Epidermal melanocyte (primary cell): Measurements from ENCODE around the gene RDX.

ENCODE experiments used
- DNase-seq: peaks from one replicate; pipeline ENCODE4 v3.0.0; 2011; ENCODE audit warnings: low spot score; ENCODE audit not compliant: insufficient read length

Gene RDX

GRCh38 chr11:110173811-110174644 is 122.4 kb downstream of the RDX start:
- DNase-seq = no peak

DNA sequence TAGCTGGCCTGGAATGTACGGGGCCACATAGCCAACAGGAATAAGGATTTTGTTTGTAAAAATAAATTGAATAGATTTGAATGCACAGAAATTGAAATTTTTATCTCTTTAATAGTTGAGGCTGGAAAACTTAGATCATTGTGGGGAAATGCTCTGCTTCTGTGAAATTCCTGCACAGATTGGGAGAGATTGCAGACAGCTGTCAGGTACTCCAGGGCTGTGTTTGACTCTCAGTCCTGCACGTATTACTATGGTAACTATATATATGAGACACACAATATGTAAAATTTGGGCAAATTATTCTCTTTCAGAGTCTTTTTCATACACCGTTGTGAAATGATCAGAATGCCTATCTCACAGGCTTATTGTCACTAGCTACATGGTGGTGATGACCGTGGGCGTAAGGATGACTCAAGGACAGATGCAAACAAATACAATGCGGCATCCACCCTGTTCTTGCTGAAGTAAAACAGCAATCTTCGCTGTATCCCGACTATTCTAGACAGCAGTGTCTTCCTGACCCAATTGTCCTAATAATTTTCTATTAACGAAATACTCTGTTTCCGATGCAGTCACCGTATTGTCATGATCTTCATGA is 123.8 kb downstream of the RDX start:
- no peak for DNase-seq

- no peak for DNase-seq
Measured at GRCh38 chr11:110169738-110170137, 126.7 kb downstream of the RDX start.

DNA sequence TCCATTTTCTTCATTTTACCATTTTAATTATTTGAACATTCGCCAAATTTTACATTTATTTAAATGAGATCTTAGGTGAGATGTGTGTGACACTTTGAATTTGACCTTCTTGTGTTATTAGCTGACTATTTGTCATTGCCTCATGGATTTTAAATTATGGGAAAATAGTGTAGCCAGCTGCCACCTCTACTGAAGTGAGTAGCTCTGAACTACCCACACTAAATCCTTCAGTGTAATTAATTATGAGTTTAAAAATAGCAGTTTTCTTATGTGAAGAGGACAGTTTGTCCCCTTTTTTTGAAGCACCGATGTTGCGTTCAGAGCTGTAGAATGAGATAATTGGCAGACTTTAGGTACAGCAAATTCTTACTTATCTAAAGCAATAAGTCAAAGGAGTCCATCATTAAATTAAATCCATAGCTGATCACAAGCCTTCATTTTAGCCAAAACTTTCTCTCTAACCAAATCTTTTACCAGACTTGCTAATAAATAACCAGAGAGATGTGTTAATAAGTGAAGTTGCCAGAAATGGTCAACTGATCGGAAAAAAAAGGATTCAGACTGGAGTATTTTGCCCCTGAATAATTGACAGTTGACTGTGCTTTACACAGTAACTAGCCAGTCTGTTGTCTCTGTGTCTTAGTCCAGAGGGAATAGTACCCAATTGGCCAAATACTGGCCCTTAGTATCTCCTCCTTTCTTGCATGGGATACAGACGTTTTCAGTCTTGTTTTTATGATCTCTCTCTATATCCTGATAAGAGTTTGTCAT is 128.2 kb downstream of the RDX start:
- no peak for DNase-seq

DNA sequence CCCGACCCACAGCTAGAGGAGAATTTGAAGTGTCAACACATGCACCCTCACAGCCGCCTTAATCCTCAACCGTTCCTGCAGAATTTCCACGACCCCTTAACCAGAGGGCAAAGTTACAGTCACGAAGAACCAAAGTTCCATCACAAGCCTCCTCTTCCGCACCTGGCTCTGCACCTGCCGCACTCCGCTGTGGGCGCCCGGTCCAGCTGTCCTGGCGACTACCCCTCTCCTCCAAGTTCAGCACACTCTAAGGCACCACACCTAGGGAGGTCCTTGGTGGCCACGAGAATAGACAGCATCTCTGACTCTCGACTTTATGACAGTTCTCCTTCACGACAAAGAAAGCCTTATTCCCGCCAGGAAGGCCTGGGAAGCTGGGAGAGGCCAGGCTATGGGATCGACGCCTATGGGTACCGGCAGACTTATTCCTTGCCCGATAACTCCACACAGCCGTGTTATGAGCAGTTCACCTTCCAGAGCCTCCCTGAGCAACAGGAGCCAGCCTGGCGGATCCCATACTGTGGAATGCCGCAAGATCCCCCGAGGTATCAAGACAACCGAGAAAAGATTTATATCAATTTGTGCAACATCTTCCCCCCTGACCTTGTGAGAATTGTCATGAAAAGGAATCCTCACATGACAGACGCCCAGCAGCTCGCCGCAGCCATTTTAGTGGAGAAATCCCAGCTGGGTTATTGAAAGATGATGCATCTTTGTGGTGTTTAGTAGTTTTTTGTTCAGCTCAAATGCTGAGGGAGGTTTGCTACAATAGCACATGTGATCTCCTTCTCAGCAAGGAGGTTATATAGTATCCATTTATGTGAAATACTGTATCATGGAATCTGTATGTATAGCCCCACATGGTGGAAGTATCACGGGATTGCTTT is 131.1 kb downstream of the RDX start:
- no peak for DNase-seq

GRCh38 chr11:110162216-110162615 is 134.2 kb downstream of the RDX start:
- no peak for DNase-seq

DNA sequence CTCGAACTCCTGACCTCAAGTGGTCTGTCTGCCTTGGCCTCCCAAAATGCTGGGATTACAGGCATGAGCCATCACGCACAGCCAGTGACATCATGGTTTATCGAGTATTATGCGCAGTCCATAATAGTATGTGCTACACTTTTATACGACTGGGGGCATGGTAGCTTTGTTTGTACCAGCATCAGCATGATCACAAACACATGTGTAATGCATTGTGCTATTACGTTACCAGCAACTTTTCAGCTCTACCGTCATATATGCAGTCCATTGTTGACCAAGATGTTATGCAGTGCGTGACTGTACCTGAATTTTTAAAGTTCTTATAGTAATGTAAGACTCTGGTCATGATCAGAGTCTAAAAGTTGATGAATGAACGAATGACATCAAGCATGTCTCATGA is 135.4 kb downstream of the RDX start:
- DNase-seq = no peak

- DNase-seq = no peak
Measured at GRCh38 chr11:110160437-110160836, 136.0 kb downstream of the RDX start.

- no peak for DNase-seq
Measured at GRCh38 chr11:110160016-110160415, 136.4 kb downstream of the RDX start.

- no peak for DNase-seq
Measured at GRCh38 chr11:110159476-110159875, 136.9 kb downstream of the RDX start.

DNA sequence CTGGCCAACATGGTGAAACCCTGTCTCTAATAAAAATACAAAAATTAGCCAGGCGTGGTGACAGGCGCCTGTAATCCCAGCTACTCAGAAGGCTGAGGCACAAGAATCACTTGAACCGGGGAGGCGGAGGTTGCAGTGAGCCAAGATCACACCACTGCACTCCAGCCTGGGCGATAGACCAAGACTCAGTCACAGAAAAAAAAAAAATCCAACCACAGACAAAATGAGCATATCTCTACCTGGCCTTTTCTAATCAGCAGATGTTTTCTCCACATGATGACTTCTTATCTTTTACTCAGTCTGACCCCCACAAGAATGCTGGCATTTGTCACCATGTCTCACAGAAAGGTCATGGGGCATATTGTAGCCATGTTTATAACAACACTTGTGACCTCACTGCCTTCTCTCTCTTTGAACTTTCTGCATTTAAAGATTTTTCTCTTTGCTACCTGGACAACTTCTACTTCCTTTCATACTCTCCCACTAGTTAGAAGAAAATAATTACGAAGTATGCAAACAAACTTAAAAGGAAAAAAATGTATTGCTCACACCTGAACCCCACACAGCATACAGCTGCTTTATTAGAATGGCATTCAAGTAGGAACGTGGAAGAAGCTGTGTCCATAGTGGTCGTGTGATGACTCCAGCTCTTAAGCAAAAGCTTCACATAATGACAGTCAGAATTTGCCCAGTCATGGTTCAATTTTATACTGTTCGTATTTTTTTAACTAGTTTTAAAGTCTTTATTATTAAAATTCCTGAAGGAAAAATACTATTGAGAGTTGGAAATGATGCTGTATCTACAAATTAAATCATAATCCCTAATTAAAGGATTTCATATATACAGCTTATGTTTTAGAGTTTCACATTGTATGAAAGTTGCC is 137.9 kb downstream of the RDX start:
- no peak for DNase-seq

- DNase-seq = no peak
Measured at GRCh38 chr11:110156503-110156902, 139.9 kb downstream of the RDX start.

- no peak for DNase-seq
Measured at GRCh38 chr11:110153474-110153873, 142.9 kb downstream of the RDX start.

DNA sequence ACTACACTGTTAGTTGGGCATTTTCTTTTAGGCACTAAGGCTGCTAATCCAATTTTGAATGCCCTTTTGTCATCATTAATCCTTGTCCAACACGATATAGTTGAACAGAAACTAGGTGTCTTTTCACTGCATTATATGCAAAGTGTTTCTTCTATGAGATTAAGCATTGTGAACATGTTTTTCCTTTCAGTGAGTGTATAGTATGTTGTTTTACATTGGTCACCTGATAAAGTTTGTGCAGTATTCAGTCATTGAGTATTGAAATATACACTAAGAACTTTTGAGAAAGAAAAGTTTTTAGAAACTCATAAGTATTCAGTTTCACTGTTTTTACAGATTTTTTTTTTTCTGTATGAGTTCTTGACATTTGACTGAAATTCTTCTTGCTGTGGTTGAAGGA is 144.2 kb downstream of the RDX start:
- no peak for DNase-seq

DNA sequence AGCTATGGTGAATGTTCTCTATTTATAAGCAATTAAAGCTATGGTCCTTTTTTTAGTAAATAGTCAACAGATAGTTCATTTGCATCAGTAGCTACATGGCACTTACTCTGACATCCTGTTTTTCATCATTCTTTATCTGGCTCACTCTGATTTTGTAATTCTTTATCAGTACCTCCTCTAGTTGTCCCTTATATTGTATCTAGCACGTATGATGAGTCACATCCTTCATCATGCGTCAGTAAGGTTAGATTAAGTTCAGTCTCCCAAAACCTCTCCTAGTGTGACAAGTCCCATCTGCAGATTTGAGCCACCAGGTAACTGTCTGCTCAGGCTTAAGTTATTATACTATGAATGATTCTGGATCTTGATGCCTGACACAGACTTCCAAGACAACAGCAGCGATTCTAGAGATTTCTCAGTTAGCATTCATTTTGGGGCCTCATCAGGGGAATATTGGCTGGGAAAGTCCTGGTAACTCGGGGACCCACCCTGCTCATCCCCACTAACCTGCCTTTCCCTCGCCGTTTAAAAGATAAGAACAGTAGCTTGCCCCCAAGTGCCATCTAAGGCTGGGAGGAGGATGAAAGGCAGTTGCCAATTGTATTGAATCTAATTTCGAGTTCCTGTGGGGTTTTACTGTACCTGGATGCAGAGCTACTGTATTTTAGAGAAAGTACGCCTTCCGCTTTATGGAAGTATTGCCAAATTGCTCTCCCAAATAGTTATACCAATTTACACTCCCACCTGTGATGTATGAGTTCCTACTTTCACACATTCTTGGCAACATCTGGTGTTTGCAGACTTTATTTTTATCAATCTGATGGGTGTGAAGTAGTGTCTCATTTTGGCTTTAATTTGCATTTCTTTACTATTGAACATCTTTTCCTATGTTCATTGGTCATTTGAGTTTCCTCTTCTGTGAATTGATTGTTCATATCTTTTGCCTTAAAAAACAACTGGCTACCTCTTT is 147.4 kb downstream of the RDX start:
- DNase-seq = no peak

GRCh38 chr11:110147962-110148709 is 148.3 kb downstream of the RDX start:
- no peak for DNase-seq

DNA sequence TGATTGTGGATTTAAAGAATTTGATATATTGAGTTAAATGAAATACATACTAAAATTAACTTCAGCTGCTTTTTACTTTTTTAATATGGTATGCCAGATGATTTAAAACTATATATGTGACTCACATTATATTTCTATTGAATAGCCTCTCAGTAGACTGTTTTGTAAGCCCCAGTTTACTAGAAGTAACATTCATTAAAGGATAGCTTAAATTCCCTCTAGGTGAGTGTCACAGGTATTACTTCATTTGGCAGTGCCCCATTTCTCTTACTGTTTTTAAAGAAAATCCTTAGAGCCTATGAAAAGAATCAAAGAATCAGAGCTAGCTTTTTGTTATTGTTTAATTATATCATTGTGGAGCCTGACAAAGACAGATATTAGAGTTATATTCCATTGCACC is 154.6 kb downstream of the RDX start:
- no peak for DNase-seq

DNA sequence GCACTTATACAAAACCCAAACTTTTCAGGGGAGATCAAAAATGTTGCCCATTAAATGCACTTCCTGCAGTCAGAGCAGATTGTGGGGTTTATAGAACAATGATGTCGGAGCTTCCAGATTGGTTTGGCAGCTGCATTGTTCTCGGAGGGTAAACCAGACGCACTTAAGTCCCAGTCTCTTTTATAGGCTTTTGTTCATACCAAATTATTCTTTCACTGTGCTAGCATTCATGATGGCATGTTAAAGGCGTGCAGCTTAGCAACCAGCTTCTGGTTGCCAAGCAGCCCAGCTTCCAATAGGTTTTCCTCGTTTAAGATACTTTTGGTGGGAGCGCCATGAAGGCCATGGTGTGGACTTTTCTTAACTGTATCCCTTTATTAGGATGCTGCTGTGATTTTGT is 162.3 kb downstream of the RDX start:
- DNase-seq = no peak
